GM23248 (cell line): ENCODE results near the gene CUTC.

Experiments
- EZH2 ChIP-seq: fragments of 200-600 bp; sonication (generic); IDR thresholded peaks from 2 replicates; pipeline ENCODE4 v1.6.1; 2018; ENCODE audit warnings: antibody characterized with exemption, mild to moderate bottlenecking; ENCODE audit not compliant: insufficient read depth, poor library complexity, severe bottlenecking
- EZH2phosphoT487 ChIP-seq: fragments of 200-600 bp; sonication (generic); IDR thresholded peaks from 2 replicates; pipeline ENCODE4 v1.6.1; 2018; ENCODE audit warnings: antibody characterized with exemption, moderate library complexity, mild to moderate bottlenecking, low read depth; ENCODE audit not compliant: insufficient read depth

DNA sequence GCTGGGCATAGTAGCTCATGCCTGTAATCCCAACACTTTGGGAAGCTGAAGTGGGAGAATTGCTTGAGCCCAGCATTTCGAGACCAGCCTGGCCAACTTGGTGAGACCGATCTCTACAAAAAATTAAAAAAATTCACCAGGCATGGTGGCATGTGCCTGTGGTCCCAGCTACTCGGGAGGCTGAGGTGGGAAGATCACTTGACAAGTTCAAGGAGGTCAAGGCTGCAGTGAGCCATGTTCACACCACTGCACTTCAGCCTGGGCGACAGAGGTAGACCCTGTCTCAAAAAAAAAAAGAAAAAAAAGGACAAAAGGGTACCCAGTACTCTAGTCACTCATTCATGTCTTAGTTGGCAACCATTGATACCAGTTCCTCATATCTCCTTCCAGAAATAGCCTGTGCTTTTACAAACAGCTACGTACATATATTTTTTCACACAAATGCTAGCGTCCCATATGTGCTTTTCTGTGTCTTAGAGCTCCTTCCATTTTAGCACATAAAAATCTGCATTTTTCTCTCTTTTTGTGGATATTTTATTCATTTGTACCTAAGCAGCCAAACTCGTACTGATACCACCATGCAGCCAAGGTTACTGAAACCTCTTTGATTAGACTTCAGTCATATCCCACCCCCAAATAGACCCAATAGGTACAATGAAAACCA lies 55.9 kb downstream of the CUTC start:
- TF ChIP-seq EZH2phosphoT487: no peak
- TF ChIP-seq EZH2: no peak
